Endothelial cell of umbilical vein (primary cell): ENCODE measurements around the gene KIAA1671. TPM values are rescaled to one million over a fixed set of nuclear protein-coding genes. Genes with fewer than 3 reads are reported as not detected.

ENCODE experiments used
- BruUV-seq: library from RNA; stranded (reverse); fragments of 400-500 nt; replicated peaks from 2 replicates; lab custom pipeline; 2021; lab: Mats Ljungman, UMichigan
- CTCF ChIA-PET: fragments of 300-600, 350-600 bp; sonication (Branson Sonifier 250); formaldehyde crosslinking; loops from one replicate; lab custom pipeline; 2021; ENCODE audit warnings: antibody characterized with exemption, inconsistent platforms; lab: Charles Lee
- POLR2A ChIA-PET: fragments of 300-600, 350-600 bp; sonication (Branson Sonifier 250); formaldehyde crosslinking; loops from one replicate; lab custom pipeline; 2021; ENCODE audit warnings: antibody characterized with exemption, inconsistent platforms; lab: Charles Lee
- DNase-seq: peaks from one replicate; pipeline ENCODE4 v3.0.0-alpha.2; 2011; ENCODE audit warnings: low read depth, low spot score
- FAIRE-seq: peaks from 2 replicates; lab custom pipeline; 2011; peaks lifted over from hg19 to GRCh38; lab: Jason Lieb, UNC
- H2AFZ ChIP-seq: 2 replicates; pipeline ENCODE4 v1.6.0; 2012; ENCODE audit warnings: low read depth, low read length, control low read depth, inconsistent platforms
- H3K27ac ChIP-seq: 2 replicates; pipeline ENCODE4 v1.5.1; 2011; ENCODE audit warnings: low read depth, mild to moderate bottlenecking, control low read depth, low read length, moderate library complexity; ENCODE audit not compliant: insufficient read depth
- H3K27me3 ChIP-seq, 2 experiments: 2 replicates each; pipeline versions ENCODE4 v1.6.0 to v1.6.1; 2011; ENCODE audit warnings: low read length in 2 of 2, mixed read lengths in 1 of 2; ENCODE audit not compliant: control insufficient read depth in 2 of 2, insufficient read depth in 2 of 2
- H3K36me3 ChIP-seq, 2 experiments: 2 replicates in 1 of 2; 3 replicates in 1 of 2; pipeline ENCODE4 v1.5.1; 2011; ENCODE audit warnings: low read length in 2 of 2, mild to moderate bottlenecking in 1 of 2, moderate library complexity in 1 of 2; ENCODE audit not compliant: control insufficient read depth in 2 of 2, insufficient read depth in 2 of 2; ENCODE audit errors: extremely low read depth in 1 of 2
- H3K4me1 ChIP-seq: 3 replicates; pipeline ENCODE4 v1.5.1; 2011; ENCODE audit warnings: mild to moderate bottlenecking, low read length; ENCODE audit not compliant: control insufficient read depth, insufficient read depth; ENCODE audit errors: extremely low read depth
- H3K4me2 ChIP-seq: 2 replicates; pipeline ENCODE4 v1.6.1; 2011; ENCODE audit warnings: low read length, control low read depth, mixed read lengths; ENCODE audit not compliant: insufficient read depth
- H3K4me3 ChIP-seq, 3 experiments: fragments of 200-600 bp in 1 of 3; sonication (generic), shearing (Covaris generic) in 1 of 3; replicated peaks in 1 of 3; 2 replicates each; pipeline ENCODE4 v1.5.1; 2011 to 2016; ENCODE audit warnings: control low read depth in 3 of 3, low read length in 3 of 3, mild to moderate bottlenecking in 2 of 3, inconsistent platforms in 1 of 3, low read depth in 1 of 3, moderate library complexity in 1 of 3; ENCODE audit not compliant: insufficient read depth in 1 of 3
- H3K79me2 ChIP-seq: 2 replicates; pipeline ENCODE4 v1.6.0; 2012; ENCODE audit warnings: low read length, inconsistent platforms; ENCODE audit not compliant: control insufficient read depth, insufficient read depth
- H3K9ac ChIP-seq: replicated peaks from 2 replicates; pipeline ENCODE3; 2011; ENCODE audit warnings: low read length, control low read depth; ENCODE audit not compliant: insufficient read depth; ENCODE audit errors: extremely low read depth
- H3K9me1 ChIP-seq: replicated peaks from 3 replicates; pipeline ENCODE4 v1.6.0; 2011; ENCODE audit warnings: mild to moderate bottlenecking, low read length; ENCODE audit not compliant: control insufficient read depth, insufficient read depth; ENCODE audit errors: extremely low read depth
- H3K9me3 ChIP-seq: replicated peaks from 2 replicates; pipeline ENCODE4 v1.5.1; 2012; ENCODE audit warnings: low read length, inconsistent platforms; ENCODE audit not compliant: control insufficient read depth, insufficient read depth
- H4K20me1 ChIP-seq: replicated peaks from 2 replicates; pipeline ENCODE3; 2011; ENCODE audit warnings: mild to moderate bottlenecking, low read length; ENCODE audit not compliant: control insufficient read depth, insufficient read depth; ENCODE audit errors: extremely low read depth
- EZH2 ChIP-seq: IDR thresholded peaks from 2 replicates; pipeline ENCODE4 v1.6.1; 2012; ENCODE audit warnings: borderline replicate concordance, low read depth, mild to moderate bottlenecking, moderate library complexity, low read length, inconsistent platforms; ENCODE audit not compliant: severe bottlenecking
- FOS ChIP-seq: IDR thresholded peaks from 2 replicates; pipeline ENCODE4 v1.6.1; 2011; ENCODE audit warnings: mild to moderate bottlenecking, low read length, moderate library complexity, borderline replicate concordance; ENCODE audit not compliant: insufficient read depth
- GATA2 ChIP-seq: IDR thresholded peaks from 2 replicates; pipeline ENCODE4 v1.7.0; 2011; ENCODE audit warnings: low read depth, mild to moderate bottlenecking, moderate library complexity, mixed read lengths, low read length; ENCODE audit not compliant: insufficient read length, insufficient read depth
- JUN ChIP-seq: IDR thresholded peaks from 2 replicates; pipeline ENCODE4 v1.6.1; 2011; ENCODE audit warnings: borderline replicate concordance, low read depth; ENCODE audit not compliant: insufficient read length, insufficient read depth
- MAX ChIP-seq: IDR thresholded peaks from 2 replicates; pipeline ENCODE4 v1.6.1; 2011; ENCODE audit not compliant: insufficient read depth, insufficient read length
- MYC ChIP-seq: IDR thresholded peaks from one replicate; pipeline ENCODE4 v1.6.1; 2011; ENCODE audit warnings: mild to moderate bottlenecking, low read depth, low read length
- POLR2A ChIP-seq: IDR thresholded peaks from 2 replicates; pipeline ENCODE4 v1.6.1; 2012; ENCODE audit warnings: low read depth, mild to moderate bottlenecking, control low read depth, low read length
- POLR2AphosphoS5 ChIP-seq: IDR thresholded peaks from 2 replicates; pipeline ENCODE4 v1.6.1; 2012; ENCODE audit warnings: low read depth, mild to moderate bottlenecking, control low read depth, low read length, moderate library complexity; ENCODE audit not compliant: insufficient read depth
- dilution Hi-C: fragments of 300-500 bp; cut with MboI; formaldehyde crosslinking; loops from one replicate; pipeline ENCODE4 v1.15.0; 2019; ENCODE audit warnings: low sequenced_read_pairs; ENCODE audit not compliant: extremely low pct_ligation_motif_present
- intact Hi-C: fragments of 100-400 bp; cut with micrococcal nuclease; formaldehyde crosslinking; loops from one replicate; pipeline ENCODE4 v1.10.0; 2022
- polyA plus RNA-seq, 4 experiments: library from polyadenylated mRNA; depleted of rRNA in 3 of 4; stranded (reverse) in 3 of 4; unstranded in 1 of 4; fragments of >200 nt; gene quantifications; 2 replicates each; pipeline versions ENCODE4 v1.2.1 to v1.2.3, GENCODE V29; 2011 to 2012; ENCODE audit warnings: missing spikeins in 1 of 4
- total RNA-seq: library from RNA; stranded (reverse); gene quantifications from 2 replicates; pipeline ENCODE4 v1.2.3, GENCODE V29; 2021
- TF ChIP-seq, protein P1 (sequence below), 2 donors: IDR thresholded peaks; 1 replicate in 1 of 2; 2 replicates in 1 of 2; pipeline ENCODE4 v1.5.1; 2011; ENCODE audit warnings: low read length in 2 of 2, mild to moderate bottlenecking in 2 of 2, moderate library complexity in 2 of 2, control low read depth in 1 of 2, inconsistent platforms in 1 of 2, low read depth in 1 of 2; ENCODE audit not compliant: insufficient read depth in 1 of 2; ENCODE audit errors: extremely low read depth in 1 of 2

The KIAA1671 gene
- total and polyA plus RNA-seq, 2 donors (not counting 3 experiments of a cell fraction or from before 2014, with no cell fraction given) = 23.1 to 85.1 TPM

GRCh38 chr22:25032066-25032465 is 79.5 kb downstream of the KIAA1671 start:
- Histone ChIP-seq H3K27me3 (no peaks in the 10 kb centered on the region), H3K79me2 (peaks cover 2% of the 10 kb centered on the region), H3K4me1 (no peaks in the 10 kb centered on the region), H3K9me3 (no peaks in the 10 kb centered on the region), H3K4me3 (no peak overlapping the region), H3K36me3 (peaks cover 3 to 5% of the 10 kb centered on the region in 2 experiments), H4K20me1 (no peaks in the 10 kb centered on the region), H3K27ac (no peak overlapping the region), H3K9me1 (no peaks in the 10 kb centered on the region), H2AFZ (no peak overlapping the region), H3K4me2 (no peak overlapping the region), H3K9ac (no peak overlapping the region)
- intact Hi-C loops = no loop called here
- no TSS peak for BruUV-seq
- FAIRE-seq (no peak), DNase-seq (no peak)
- ChIA-PET CTCF (interaction anchor here (0.9 to 2.4 kb wide), 7 partner anchors 17 to 93 kb away, joined by 3 to 9 read pairs (median 3); partner anchors contain the start of gene KIAA1671), POLR2A (no interaction called here)
- dilution Hi-C loops = no loop called here
- TF ChIP-seq, protein P1, sequence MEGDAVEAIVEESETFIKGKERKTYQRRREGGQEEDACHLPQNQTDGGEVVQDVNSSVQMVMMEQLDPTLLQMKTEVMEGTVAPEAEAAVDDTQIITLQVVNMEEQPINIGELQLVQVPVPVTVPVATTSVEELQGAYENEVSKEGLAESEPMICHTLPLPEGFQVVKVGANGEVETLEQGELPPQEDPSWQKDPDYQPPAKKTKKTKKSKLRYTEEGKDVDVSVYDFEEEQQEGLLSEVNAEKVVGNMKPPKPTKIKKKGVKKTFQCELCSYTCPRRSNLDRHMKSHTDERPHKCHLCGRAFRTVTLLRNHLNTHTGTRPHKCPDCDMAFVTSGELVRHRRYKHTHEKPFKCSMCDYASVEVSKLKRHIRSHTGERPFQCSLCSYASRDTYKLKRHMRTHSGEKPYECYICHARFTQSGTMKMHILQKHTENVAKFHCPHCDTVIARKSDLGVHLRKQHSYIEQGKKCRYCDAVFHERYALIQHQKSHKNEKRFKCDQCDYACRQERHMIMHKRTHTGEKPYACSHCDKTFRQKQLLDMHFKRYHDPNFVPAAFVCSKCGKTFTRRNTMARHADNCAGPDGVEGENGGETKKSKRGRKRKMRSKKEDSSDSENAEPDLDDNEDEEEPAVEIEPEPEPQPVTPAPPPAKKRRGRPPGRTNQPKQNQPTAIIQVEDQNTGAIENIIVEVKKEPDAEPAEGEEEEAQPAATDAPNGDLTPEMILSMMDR (IDR thresholded peaks at IDR 0.05; ENCODE audit: extremely low read depth in 1 of 2, insufficient read depth in 1 of 2, low read depth in 1 of 2, low read length in 2 of 2) = no peak
- TF ChIP-seq GATA2 (no peak), POLR2A (no peak)

GRCh38 chr22:25035715-25036114 is 83.2 kb downstream of the KIAA1671 start:
- BruUV-seq = no TSS peak
- no peak for DNase-seq

More at GRCh38 chr22:25035715-25036114, 83.2 kb downstream of the KIAA1671 start:
- Histone ChIP-seq H4K20me1 (no peaks in the 10 kb centered on the region), H3K4me3 (no peak overlapping the region), H3K36me3 (peaks cover 2 to 3% of the 10 kb centered on the region in 2 experiments), H3K4me2 (no peak overlapping the region), H3K79me2 (no peaks in the 10 kb centered on the region), H3K4me1 (no peaks in the 10 kb centered on the region), H3K27me3 (no peaks in the 10 kb centered on the region), H3K9me1 (no peaks in the 10 kb centered on the region), H3K9me3 (no peaks in the 10 kb centered on the region), H3K27ac (no peak overlapping the region), H3K9ac (no peak overlapping the region), H2AFZ (no peak overlapping the region)
- CTCF ChIA-PET = interaction anchor here (7.1 kb wide), 1 partner anchor 14 kb away, joined by 33 read pairs; no protein-coding TSS in a partner anchor
- intact Hi-C loops (no loop called here), dilution Hi-C loops (no loop called here)
- POLR2A ChIA-PET = no interaction called here
- no peak for TF ChIP-seq FOS
- TF ChIP-seq MAX = no peak
- TF ChIP-seq JUN = no peak
- TF ChIP-seq, protein P1 (IDR thresholded peaks at IDR 0.05; ENCODE audit: extremely low read depth in 1 of 2, insufficient read depth in 1 of 2, low read depth in 1 of 2, low read length in 2 of 2) = no peak
- TF ChIP-seq POLR2AphosphoS5 = no peak
- no peak for TF ChIP-seq EZH2
- no peak for TF ChIP-seq MYC
- no peak for TF ChIP-seq GATA2
- TF ChIP-seq POLR2A = no peak
- FAIRE-seq = no peak
